Choroid plexus epithelial cell (primary cell): ENCODE results near the gene LRRC1.
A peak's percentile ranks its signal among the peaks of the same experiment; 100 is the strongest.

Experiments
- DNase-seq: peaks from one replicate; pipeline ENCODE4 v3.0.0-alpha.2; 2010; ENCODE audit warnings: low read depth
- H3K4me3 ChIP-seq: 2 replicates; pipeline ENCODE4 v1.5.1; 2011; ENCODE audit warnings: low read depth, mild to moderate bottlenecking, control low read depth, low read length, moderate library complexity
- TF ChIP-seq, protein P1 (sequence below): conservative IDR thresholded peaks from 2 replicates; pipeline ENCODE4 v1.5.1; 2011; ENCODE audit warnings: low read depth, mild to moderate bottlenecking, control low read depth, inconsistent platforms, low read length, moderate library complexity

LRRC1 gene

DNA sequence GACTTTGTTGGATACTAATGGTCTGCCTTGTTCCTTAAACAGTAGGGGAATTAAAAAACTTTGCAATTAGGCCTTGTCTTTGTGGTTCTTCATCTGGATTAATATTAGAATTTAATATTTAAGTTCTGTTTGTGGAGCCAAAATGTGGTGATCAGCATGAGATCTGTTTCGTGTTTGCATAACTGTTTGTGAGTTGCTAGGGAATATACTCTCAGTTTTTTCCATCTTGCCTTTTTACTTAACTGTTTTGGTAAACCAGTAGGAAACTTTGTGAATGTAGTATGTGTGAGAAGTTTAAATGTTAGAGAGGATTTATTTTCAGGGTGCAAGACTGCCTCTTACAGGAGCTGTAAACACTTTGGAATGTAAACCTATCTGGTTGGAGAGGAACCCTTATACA lies 35.6 kb downstream of the LRRC1 start:
- H3K4me3 ChIP-seq, result no peak overlapping the region
- TF ChIP-seq, protein P1, sequence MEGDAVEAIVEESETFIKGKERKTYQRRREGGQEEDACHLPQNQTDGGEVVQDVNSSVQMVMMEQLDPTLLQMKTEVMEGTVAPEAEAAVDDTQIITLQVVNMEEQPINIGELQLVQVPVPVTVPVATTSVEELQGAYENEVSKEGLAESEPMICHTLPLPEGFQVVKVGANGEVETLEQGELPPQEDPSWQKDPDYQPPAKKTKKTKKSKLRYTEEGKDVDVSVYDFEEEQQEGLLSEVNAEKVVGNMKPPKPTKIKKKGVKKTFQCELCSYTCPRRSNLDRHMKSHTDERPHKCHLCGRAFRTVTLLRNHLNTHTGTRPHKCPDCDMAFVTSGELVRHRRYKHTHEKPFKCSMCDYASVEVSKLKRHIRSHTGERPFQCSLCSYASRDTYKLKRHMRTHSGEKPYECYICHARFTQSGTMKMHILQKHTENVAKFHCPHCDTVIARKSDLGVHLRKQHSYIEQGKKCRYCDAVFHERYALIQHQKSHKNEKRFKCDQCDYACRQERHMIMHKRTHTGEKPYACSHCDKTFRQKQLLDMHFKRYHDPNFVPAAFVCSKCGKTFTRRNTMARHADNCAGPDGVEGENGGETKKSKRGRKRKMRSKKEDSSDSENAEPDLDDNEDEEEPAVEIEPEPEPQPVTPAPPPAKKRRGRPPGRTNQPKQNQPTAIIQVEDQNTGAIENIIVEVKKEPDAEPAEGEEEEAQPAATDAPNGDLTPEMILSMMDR, result no peak
- no peak for DNase-seq

DNA sequence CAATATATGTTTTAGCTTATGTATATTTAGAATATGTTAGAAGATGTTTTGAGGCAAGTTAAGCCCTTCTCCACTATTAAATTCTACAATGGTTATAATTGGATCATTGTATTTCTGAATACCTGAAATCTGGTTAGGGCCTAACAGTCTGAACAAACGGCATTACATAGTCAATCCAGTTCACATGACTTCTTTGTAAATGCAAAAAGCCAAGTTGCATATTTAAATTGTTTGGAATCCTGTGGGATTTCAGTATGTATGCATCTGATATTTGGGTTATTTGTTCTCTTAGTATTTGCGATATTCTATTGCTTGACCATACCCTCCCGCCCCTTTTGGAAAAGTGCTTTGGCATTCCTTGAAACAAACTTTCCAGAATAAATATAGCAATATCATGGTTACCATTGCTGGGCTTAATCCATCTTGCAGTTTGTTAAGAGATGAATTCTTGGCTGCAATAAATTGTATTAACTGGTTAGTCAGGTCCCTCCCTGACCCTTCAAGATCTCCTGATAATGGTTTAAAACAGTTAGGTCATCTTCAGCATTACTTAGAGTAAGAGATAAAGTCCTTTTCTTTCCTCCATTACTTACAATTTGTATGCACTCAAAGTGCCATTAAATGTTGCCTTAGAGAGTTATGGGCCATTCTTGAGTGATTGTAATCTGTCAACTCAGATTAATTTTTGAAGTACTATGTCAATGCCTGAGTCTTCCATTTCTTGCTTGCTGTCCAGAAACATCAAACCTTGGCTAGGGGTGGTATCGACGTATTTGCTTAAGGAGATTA lies 36.5 kb downstream of the LRRC1 start:
- DNase-seq, result no peak
- TF ChIP-seq, protein P1, result no peak
- no peak overlapping the region for H3K4me3 ChIP-seq

DNA sequence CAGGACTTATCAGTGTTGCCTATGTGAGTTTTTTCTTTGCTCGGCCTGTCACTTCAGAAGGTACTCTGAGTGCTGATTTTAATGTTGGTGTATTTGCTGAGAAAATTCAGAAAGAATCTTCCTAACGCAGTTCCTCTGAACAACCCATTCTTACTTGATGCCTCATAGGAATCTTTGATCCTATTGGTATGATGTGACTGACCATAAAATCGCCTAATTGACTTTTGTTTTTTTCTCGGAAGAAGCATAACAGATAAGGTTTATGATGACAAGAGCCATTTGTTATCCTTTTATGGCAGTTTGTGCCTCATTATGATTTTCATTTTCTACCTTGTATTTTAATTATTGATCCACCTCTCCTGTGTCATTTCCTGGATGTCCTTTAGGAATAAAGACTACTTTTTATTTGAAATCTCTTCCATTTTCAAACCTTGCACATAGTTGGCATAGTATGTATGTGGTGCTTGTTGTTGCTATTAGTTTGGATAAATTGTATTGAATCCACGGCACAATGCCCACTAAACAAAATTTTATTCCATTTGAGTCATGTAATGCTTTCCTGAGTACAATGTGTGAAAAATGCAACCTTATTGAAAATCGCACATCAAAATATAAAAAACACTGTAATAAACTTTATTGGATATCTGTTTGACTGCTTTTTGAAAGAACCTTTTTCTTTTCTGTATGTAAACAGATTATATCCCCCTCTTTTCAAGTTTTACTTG lies 37.3 kb downstream of the LRRC1 start:
- DNase-seq, result no peak
- TF ChIP-seq, protein P1, result no peak
- H3K4me3 ChIP-seq, result no peak overlapping the region

DNA sequence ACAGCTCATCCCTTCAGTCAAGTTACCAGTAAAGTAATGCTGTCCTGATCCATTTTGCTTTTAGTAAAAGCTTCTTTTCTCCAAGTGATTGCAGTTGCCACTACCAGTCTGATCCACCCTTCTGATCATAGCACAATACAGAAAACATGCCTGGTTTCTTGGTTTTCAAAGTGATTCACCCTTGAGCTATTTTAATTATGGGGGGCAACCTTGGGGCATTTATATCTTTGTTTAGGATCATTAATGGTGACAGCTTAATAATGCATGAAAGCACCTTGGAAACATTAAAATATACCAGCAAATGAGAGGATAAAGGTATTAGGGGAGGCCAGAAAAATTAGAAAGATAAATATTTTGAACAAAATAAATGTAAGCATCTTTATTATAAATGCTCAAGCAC lies 38.4 kb downstream of the LRRC1 start:
- DNase-seq, result no peak

DNA sequence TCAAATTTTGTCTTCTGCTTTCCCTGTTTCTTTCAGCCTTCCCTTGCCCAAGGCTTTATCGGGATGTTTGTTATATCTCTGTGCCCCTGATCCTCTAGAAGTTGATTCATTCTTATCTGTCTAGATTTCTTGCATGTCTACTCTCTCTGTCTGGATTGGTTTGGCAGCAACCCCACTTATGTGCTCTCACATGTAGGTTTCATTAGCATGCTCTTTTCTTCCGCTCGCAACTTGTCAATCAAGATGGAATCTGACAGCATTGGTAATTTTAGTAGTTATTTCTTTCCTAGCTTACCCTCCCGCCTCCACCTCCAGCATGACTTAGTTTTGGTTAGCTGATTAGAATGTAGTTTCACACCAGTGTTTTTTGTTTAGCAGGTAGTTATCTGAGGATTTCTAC lies 39.3 kb downstream of the LRRC1 start:
- H3K4me3 ChIP-seq, result no peak overlapping the region
- no peak for DNase-seq
- TF ChIP-seq, protein P1, result no peak

More for the DNA sequence above, 38.4 kb downstream of the LRRC1 start:
- H3K4me3 ChIP-seq, result no peak overlapping the region
- TF ChIP-seq, protein P1, result no peak

DNA sequence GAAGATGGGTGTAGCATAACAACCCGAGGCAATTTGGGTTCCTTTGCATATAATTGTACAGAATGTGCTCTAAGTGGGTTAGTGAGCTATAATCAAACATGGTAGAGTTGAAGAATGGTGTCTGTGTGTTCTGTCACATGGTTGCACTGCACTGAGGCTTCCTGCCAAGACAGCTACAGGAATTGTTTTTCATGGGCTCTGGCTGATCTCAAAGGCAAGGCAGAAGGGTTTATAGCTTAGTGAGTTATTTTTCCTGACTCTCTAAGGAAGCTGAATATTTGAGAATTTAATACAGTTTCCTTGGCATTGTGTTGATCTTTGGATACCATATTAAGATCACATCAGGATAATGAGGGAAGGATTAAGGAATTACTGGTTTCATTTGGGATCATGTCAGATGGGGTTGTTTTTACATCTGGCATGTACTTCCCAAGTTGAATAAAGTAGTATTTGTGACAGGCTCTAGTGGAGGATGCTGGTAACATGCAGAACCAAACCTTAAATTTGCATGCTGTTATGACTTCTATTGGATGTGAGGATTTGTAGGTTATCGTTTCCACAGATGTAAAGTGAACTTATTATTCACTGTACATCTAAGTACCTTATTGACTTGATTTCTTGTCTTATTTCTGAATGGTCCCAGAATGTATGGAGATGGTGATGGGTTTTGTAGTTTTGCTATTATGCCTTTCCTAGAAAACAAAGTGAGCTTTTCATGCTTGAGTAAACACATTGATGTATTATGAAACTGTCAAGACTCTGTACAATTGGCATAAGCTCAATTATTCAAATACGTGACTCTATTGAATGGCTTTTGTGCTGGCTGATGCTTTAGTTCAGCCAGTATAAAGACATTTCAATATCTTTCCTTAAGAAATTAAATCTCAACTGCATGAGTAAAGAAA lies 43.3 kb downstream of the LRRC1 start:
- peak; percentile 71 for DNase-seq
- TF ChIP-seq, protein P1, result no peak
- no peak overlapping the region for H3K4me3 ChIP-seq
